HL-60 (cell line): Measurements from ENCODE around the gene PLAAT2.

Experiments used
- DNase-seq, 2 experiments: peaks; one replicate each; pipeline ENCODE4 v3.0.0-alpha.2; 2010 to 2020; ENCODE audit warnings: low read depth in 1 of 2, low spot score in 1 of 2
- H3K27ac ChIP-seq: fragments of 250-450 bp; sonication (Bioruptor Pico); replicated peaks from 2 replicates; pipeline ENCODE4 v1.5.1; 2020; ENCODE audit warnings: mild to moderate bottlenecking, moderate library complexity
- H3K27me3 ChIP-seq: fragments of 250-450 bp; sonication (Bioruptor Pico); 2 replicates; pipeline ENCODE4 v1.5.1; 2021; ENCODE audit warnings: mild to moderate bottlenecking, moderate library complexity; ENCODE audit not compliant: insufficient read depth, poor library complexity, severe bottlenecking
- H3K4me3 ChIP-seq: replicated peaks from 2 replicates; pipeline ENCODE4 v1.5.1; 2011; ENCODE audit warnings: mild to moderate bottlenecking, control low read depth, low read length; ENCODE audit not compliant: insufficient read depth
- GABPA ChIP-seq: IDR thresholded peaks from 2 replicates; pipeline ENCODE4 v1.6.1; 2012; ENCODE audit warnings: low read depth
- POLR2AphosphoS5 ChIP-seq: IDR thresholded peaks from 2 replicates; pipeline ENCODE4 v1.6.1; 2012; ENCODE audit warnings: low read depth
- SPI1 ChIP-seq: IDR thresholded peaks from 2 replicates; pipeline ENCODE4 v1.6.1; 2012; ENCODE audit warnings: low read depth, mild to moderate bottlenecking, borderline replicate concordance
- TF ChIP-seq, protein P1 (sequence below): IDR thresholded peaks from 2 replicates; pipeline ENCODE4 v1.6.1; 2012; ENCODE audit warnings: low read depth; ENCODE audit not compliant: insufficient replicate concordance
- TF ChIP-seq, protein P2 (sequence below): IDR thresholded peaks from one replicate; pipeline ENCODE4 v1.5.1; 2011; ENCODE audit warnings: low read length, control low read depth, inconsistent platforms; ENCODE audit not compliant: insufficient read depth

Gene PLAAT2

DNA sequence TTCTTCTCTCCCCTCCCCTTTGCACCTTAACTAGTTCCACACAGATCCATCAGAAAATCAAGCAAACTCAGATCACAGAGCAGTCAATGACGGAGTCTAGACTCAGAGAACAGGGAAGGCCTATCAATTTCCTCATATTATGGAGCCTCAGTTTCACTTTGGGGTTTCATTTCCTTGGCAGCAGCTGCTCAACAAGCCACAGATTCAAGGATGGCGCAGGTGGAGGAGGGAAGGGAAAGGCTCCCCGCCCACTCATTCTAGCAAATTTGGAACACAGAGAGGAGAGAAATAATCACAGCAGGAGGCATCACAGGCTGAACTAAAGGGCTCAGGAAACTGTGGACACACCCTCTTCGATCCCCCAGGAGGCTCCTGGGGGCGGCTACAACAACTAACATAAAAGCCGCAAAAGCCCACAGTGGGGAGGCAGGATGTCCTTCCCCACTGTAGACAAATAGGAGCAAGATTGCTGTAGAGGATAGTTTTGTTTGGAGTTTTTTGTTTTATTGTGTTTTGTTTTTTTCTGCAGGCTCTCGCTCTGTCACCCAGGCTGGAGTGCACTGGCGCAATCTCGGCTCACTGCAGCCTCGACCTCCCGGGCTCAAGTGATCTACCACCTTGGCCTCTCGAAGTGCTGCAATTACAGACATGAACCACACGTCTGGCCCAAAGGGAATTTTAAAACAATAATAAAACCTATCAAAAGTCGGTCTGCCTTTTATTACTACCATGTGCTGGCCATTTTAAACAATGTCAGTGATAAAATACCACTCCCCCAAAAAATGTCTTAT is 47.6 kb upstream of the PLAAT2 start:
- TF ChIP-seq, protein P1, sequence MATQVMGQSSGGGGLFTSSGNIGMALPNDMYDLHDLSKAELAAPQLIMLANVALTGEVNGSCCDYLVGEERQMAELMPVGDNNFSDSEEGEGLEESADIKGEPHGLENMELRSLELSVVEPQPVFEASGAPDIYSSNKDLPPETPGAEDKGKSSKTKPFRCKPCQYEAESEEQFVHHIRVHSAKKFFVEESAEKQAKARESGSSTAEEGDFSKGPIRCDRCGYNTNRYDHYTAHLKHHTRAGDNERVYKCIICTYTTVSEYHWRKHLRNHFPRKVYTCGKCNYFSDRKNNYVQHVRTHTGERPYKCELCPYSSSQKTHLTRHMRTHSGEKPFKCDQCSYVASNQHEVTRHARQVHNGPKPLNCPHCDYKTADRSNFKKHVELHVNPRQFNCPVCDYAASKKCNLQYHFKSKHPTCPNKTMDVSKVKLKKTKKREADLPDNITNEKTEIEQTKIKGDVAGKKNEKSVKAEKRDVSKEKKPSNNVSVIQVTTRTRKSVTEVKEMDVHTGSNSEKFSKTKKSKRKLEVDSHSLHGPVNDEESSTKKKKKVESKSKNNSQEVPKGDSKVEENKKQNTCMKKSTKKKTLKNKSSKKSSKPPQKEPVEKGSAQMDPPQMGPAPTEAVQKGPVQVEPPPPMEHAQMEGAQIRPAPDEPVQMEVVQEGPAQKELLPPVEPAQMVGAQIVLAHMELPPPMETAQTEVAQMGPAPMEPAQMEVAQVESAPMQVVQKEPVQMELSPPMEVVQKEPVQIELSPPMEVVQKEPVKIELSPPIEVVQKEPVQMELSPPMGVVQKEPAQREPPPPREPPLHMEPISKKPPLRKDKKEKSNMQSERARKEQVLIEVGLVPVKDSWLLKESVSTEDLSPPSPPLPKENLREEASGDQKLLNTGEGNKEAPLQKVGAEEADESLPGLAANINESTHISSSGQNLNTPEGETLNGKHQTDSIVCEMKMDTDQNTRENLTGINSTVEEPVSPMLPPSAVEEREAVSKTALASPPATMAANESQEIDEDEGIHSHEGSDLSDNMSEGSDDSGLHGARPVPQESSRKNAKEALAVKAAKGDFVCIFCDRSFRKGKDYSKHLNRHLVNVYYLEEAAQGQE, result no peak
- TF ChIP-seq, protein P2, sequence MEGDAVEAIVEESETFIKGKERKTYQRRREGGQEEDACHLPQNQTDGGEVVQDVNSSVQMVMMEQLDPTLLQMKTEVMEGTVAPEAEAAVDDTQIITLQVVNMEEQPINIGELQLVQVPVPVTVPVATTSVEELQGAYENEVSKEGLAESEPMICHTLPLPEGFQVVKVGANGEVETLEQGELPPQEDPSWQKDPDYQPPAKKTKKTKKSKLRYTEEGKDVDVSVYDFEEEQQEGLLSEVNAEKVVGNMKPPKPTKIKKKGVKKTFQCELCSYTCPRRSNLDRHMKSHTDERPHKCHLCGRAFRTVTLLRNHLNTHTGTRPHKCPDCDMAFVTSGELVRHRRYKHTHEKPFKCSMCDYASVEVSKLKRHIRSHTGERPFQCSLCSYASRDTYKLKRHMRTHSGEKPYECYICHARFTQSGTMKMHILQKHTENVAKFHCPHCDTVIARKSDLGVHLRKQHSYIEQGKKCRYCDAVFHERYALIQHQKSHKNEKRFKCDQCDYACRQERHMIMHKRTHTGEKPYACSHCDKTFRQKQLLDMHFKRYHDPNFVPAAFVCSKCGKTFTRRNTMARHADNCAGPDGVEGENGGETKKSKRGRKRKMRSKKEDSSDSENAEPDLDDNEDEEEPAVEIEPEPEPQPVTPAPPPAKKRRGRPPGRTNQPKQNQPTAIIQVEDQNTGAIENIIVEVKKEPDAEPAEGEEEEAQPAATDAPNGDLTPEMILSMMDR, result no peak
- TF ChIP-seq POLR2AphosphoS5, result no peak
- TF ChIP-seq SPI1, result no peak
- TF ChIP-seq GABPA, result no peak
- Histone ChIP-seq H3K27ac (no peak overlapping the region), H3K27me3 (peaks cover 20% of the 10 kb centered on the region), H3K4me3 (no peak overlapping the region)
- no peak for DNase-seq

DNA sequence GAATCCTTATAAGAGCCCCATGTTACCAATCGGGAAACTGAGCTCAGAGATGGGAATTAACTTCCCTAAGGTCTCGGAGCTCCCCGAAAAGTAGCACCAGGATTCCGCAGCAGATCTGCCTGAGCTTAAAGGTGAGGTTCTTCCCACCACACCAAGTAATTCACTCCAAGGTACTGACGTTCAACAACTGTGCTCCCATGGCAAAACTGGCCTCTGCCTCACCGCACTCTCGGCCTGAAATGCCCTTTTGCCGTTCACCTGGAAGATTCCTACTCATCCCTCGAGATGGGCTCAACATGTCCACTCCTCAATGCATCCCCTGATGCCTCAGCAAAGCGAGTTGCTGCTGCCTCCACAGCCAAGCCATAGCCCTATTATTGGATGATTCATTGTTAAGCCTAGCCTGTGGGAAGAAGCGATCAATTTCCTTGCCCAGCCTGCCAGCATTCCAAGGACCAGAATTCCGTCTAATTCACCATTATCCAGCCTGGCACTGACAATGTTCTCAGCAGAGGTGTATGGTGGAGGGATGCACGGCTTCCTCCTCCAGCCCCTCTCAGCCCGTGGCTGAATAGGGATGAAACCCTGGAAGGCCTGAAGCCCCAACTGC is 46.9 kb upstream of the PLAAT2 start:
- Histone ChIP-seq H3K27ac (no peak overlapping the region), H3K4me3 (no peak overlapping the region), H3K27me3 (peaks cover 20% of the 10 kb centered on the region)
- DNase-seq, result no peak
- TF ChIP-seq, protein P1, result no peak
- TF ChIP-seq SPI1, result no peak
- TF ChIP-seq POLR2AphosphoS5, result no peak
- no peak for TF ChIP-seq GABPA
- TF ChIP-seq, protein P2, result no peak

DNA sequence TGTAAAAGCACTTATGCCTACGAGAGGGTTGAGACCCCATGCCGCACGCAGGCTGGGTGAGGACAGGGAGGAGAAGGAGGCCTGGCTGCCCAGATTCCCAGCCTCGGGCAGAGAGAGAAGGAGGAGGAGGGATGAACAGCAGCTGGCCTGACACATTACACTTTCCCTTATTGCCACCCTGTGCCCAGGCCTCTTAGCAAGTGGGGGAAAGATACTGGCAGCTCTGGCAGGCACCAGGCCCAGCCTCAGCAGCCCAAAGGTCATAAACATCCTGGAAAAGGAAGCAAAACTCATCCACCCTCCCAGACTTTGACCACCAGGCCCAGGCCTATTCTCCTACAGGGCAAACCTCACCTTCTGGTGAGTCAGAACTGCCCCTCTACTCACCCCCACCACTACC is 46.4 kb upstream of the PLAAT2 start:
- Histone ChIP-seq H3K27ac (no peak overlapping the region), H3K27me3 (peaks cover 18% of the 10 kb centered on the region), H3K4me3 (no peak overlapping the region)
- TF ChIP-seq GABPA (no peak), SPI1 (no peak), POLR2AphosphoS5 (no peak)
- TF ChIP-seq, protein P1, result no peak
- TF ChIP-seq, protein P2, result no peak
- no peak for DNase-seq
